ENCODE results near the gene SULT6B1. TPM values are rescaled to one million over a fixed set of nuclear protein-coding genes. Genes with fewer than 3 reads are reported as not detected.

SULT6B1 gene
- total RNA-seq, 4 donors from 2014 or later: not detected

DNA sequence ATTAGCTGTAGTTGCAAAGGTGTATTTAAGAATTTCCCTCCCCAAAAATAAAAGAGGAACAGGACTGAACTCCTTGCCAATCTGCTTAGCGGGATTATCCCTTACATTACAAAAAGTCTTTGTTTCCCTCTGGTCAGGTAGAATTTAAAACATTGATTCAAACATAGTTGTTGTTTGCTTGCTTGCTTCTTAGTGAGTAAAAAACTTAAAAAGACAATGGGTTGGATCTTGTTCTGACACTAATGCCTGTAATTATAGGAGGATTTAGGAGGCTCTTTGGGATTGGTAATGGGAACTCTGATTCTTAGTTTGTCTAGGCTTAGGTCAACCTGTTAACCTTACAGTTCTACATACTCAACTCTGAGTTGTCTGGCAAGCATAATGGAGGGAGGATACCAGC lies 4.1 kb upstream of the SULT6B1 start:
- Histone ChIP-seq H3K4me1 (peaks cover 0 to 11% (median 4%) of the 10 kb centered on the region in 4 donors), H3K27ac (no peak overlapping the region), H3K27me3 (no peaks in the 10 kb centered on the region), H3K4me3 (no peak overlapping the region), H3K36me3 (no peaks in the 10 kb centered on the region), H3K9me3 (no peaks in the 10 kb centered on the region)
- TF ChIP-seq, protein P1, sequence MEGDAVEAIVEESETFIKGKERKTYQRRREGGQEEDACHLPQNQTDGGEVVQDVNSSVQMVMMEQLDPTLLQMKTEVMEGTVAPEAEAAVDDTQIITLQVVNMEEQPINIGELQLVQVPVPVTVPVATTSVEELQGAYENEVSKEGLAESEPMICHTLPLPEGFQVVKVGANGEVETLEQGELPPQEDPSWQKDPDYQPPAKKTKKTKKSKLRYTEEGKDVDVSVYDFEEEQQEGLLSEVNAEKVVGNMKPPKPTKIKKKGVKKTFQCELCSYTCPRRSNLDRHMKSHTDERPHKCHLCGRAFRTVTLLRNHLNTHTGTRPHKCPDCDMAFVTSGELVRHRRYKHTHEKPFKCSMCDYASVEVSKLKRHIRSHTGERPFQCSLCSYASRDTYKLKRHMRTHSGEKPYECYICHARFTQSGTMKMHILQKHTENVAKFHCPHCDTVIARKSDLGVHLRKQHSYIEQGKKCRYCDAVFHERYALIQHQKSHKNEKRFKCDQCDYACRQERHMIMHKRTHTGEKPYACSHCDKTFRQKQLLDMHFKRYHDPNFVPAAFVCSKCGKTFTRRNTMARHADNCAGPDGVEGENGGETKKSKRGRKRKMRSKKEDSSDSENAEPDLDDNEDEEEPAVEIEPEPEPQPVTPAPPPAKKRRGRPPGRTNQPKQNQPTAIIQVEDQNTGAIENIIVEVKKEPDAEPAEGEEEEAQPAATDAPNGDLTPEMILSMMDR (IDR thresholded peaks at IDR 0.05): no peak
- no peak for TF ChIP-seq POLR2A (IDR thresholded peaks at IDR 0.05)
- WGBS, 2 donors: 88 to 97% methylated on average over 1 of the region's 1 CpG
- DNase-seq (ENCODE audit: low spot score in 2 of 2): no peak

DNA sequence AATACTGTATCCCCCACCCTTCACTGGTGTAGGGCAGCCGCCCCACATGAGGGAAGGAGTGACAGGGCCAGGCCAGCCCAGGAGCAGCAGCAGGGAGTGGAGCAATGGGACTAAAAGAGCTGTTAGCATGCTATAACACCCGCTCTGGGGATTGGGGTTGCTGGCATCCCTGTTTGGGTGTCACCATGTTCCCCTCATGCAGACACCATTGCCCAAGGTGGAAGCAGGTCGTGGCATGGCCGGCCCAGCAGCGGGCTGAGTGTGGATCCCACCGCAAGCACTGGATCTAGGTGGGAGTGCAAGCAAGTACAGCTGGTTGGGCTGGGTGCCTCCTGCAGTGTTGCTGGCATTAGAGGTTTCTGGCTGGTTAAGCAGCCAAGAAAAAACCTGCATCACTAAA lies 3.3 kb upstream of the SULT6B1 start:
- Histone ChIP-seq H3K4me1 (peaks cover 0 to 5% (median 0%) of the 10 kb centered on the region in 4 donors), H3K4me3 (no peak overlapping the region), H3K27ac (peak overlapping the region in 2 of 4 donors; percentile 81 to 92), H3K36me3 (no peaks in the 10 kb centered on the region), H3K9me3 (no peaks in the 10 kb centered on the region), H3K27me3 (no peaks in the 10 kb centered on the region)
- 76 to 83% methylated on average over 6 of the region's 6 CpGs for WGBS, 2 donors
- no peak for DNase-seq (ENCODE audit: low spot score in 2 of 2)
- TF ChIP-seq, protein P1 (IDR thresholded peaks at IDR 0.05): no peak
- TF ChIP-seq POLR2A (IDR thresholded peaks at IDR 0.05): no peak

DNA sequence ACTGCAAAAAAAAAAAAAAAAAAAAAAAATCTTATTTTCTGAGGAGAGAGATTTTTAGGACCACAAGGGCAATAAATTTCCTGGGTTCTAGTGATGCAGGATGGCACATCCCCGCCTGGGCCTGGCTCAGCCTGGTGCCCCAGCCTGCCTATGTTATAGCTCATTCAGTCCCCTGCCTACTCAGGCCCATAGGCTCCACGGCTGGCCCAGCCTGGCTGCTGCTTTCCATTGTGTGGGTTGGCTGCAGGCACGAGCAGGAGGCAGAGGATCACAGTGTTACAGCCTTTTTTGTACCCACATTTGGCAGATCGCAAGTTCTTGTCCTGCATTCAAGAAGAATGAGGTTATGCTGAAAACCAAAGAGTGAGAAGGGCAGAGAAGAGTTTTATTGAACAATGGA lies 2.8 kb upstream of the SULT6B1 start:
- H3K4me3 ChIP-seq: no peak overlapping the region
- no peaks in the 10 kb centered on the region for H3K9me3 ChIP-seq
- H3K4me1 ChIP-seq: peaks cover 0 to 5% (median 0%) of the 10 kb centered on the region in 4 donors
- TF ChIP-seq EP300 (IDR thresholded peaks at IDR 0.05): no peak
- TF ChIP-seq, protein P1 (IDR thresholded peaks at IDR 0.05): no peak
- peak overlapping the region in 2 of 4 donors; percentile 81 to 92 for H3K27ac ChIP-seq
- no peaks in the 10 kb centered on the region for H3K36me3 ChIP-seq
- no peaks in the 10 kb centered on the region for H3K27me3 ChIP-seq
- DNase-seq (ENCODE audit: low spot score in 2 of 2): no peak
- WGBS, 2 donors: 39 to 44% methylated on average over 4 of the region's 4 CpGs

DNA sequence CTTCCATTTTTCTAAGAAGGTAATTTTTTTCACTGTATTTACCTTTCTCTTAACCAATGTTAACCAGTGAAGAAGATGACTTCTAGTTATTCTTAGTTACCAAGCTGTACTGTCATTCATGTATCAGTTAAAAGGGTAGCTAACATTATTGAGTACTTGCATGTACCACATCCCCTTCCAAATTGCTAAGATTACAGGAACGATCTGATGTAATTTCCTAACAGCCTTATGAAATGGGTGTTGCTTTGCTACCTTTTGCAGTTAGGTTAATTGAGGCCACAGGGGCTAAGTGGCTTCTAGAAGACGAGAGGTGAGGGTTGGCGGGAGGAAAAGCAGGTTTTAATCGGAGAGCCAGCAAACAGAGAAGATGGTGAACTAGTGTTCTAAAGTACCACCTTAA lies 1.8 kb upstream of the SULT6B1 start:
- Histone ChIP-seq H3K4me1 (no peaks in the 10 kb centered on the region), H3K36me3 (no peaks in the 10 kb centered on the region), H3K27ac (peak overlapping the region in 3 of 4 donors; percentile 23 to 92 (median 81)), H3K27me3 (no peaks in the 10 kb centered on the region), H3K9me3 (no peaks in the 10 kb centered on the region), H3K4me3 (no peak overlapping the region)
- 86 to 88% methylated on average over 4 of the region's 4 CpGs for WGBS, 2 donors
- DNase-seq (ENCODE audit: low spot score in 2 of 2): no peak
- TF ChIP-seq POLR2A (IDR thresholded peaks at IDR 0.05): no peak
- TF ChIP-seq EP300 (IDR thresholded peaks at IDR 0.05): no peak
- TF ChIP-seq, protein P1 (IDR thresholded peaks at IDR 0.05): no peak

DNA sequence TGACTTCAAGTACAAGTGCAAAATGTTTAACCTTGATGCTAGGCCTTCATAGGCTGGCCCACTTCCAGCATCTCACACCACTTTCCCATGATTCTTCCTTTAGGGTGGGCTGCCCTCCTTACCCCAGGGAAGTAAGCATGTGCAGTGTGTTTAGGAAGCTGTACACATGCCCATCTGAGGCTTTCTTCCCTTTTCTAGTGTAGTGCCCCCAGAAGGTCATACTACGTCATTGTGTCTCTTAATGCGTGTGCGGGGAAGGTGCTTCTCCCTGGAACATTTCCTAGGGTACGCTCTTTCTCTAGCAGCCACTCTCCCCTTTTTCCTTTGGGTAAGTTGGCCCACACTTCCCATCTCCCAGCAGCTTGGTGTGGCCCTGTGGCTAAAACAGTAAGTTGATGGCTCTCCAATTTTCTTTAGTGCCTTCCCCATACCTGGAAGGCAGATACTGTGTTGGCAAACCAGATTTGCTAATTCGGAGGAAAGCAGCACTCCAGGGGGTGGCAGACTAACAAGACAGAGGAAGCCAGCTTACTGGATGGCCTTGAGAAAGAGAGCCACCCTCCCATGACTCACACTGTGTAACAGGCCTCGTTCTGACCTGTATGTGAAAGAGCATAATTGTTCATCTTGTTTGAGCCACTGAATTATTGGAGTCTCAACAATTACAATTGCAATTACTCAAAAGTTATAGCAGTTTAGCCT lies 1.1 kb upstream of the SULT6B1 start:
- TF ChIP-seq EP300 (IDR thresholded peaks at IDR 0.05) (peak in 1 of 2 donors; percentile 51), POLR2A (IDR thresholded peaks at IDR 0.05) (no peak)
- Histone ChIP-seq H3K4me1 (no peaks in the 10 kb centered on the region), H3K36me3 (no peaks in the 10 kb centered on the region), H3K4me3 (no peak overlapping the region), H3K27me3 (no peaks in the 10 kb centered on the region), H3K27ac (peak overlapping the region in 3 of 4 donors; percentile 67 to 92 (median 81)), H3K9me3 (no peaks in the 10 kb centered on the region)
- 65 to 67% methylated on average over 6 of the region's 6 CpGs for WGBS, 2 donors
- DNase-seq (ENCODE audit: low spot score in 2 of 2): no peak
